Non-pigmented ciliary epithelial cell (primary cell): ENCODE results near the gene SCUBE2.
"Not testable (repeated sequence)": the region's sequence is repeated elsewhere in the genome, so short reads cannot be mapped to it uniquely, and the experiment has no call there.

Source experiments
- DNase-seq: peaks from one replicate; pipeline ENCODE4 v3.0.0-alpha.2; 2010; ENCODE audit warnings: low read depth

Gene SCUBE2

GRCh38 chr11:9008011-9008550 is 83.3 kb downstream of the SCUBE2 start:
- no peak for DNase-seq

- DNase-seq: no peak
These were observed 86.3 kb downstream of the SCUBE2 start for GRCh38 chr11:9005087-9005486.

DNA sequence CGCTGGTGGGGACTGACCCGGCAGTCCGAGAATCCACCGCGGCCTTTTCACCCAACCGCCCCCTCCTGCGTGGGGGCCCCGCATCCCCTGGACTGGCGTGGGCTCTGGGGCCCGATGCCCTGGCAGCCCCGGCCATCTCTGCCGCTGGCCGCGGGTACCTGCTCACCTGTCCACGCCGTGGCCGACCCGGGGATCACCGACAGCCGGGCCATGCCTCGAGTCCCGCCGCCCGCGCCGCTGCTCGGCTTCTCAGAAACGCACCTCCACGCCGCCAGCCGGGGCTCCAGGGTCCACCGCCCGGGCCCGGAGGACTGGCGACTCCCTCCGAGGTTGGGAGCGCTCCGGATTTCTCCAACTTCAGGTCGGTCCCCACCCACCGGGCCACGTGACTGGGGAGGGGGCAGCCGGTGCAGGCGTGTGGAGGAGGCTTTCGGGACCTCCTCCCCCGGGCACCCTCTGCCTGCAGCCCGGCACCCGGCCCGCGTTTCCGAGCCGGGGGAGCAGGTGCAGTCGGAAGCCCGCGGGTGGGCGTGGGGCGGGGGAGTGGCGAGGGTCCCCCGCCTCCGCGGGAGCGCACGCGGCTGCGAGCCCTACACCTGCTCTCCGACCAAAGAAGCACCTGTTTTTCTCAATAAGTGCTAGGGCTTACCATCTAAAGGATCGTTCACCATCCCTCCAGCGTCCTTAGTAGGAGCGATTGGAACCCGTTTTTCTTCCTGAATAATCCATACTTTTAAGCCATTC is 87.0 kb downstream of the SCUBE2 start:
- DNase-seq: no peak

- no peak for DNase-seq
These were observed 87.7 kb downstream of the SCUBE2 start, which contains the start of gene NRIP3 for GRCh38 chr11:9003573-9004182. Gene NRIP3, minus strand, starts transcription at chr11:9004001. Its CDS starts 66 bp downstream, at chr11:9003935.

DNA sequence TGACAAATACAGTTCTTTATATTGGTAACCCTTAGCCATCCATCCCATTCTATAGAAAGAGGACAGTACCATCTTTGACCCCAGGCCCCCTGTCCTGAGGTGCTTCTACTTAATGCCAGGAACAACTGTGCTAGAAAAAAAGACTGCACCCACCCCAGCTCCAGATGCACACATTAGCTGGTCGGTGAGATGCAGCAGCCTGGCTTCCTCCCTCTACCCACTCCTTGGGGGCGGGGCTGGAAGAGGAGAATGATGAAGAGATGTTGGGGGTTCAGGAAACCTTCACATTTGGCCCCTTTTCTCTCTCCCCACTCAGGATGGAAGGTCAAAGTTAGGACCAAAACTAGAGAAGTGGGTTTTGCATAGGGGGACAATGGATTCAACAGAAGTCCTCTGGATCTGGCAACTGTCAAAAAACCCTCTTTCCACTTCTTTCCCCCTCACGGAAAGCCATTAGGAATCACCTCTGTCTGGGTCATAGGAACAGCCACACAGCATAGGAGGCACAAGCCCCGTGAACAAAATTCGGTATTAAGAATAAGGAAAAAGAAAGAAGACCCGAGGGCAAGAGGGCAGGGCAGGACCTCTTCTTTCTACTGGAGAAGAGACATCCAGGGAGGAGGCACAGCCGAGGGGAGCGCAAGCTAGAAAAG is 88.4 kb downstream of the SCUBE2 start:
- no peak for DNase-seq

GRCh38 chr11:9001736-9002135 is 89.7 kb downstream of the SCUBE2 start:
- DNase-seq: peak; percentile 65

DNA sequence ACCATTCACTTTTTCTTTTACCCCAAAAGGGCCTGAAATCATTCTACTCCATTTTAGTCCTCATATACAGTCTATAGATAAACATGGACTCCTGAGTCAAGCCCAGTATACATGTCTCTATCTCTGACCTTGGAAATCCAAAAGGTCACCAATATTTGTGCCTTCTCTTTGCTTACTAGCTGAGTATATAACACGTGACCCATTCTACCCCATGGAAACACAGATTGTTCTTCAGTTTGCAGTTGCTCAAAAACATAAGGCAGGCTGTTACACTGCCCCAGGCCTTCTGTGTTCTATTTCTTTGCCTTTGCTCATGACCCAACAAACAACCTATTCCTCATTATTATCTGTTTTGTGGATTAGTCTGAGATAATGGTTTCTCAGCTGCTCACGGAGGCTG is 93.4 kb downstream of the SCUBE2 start:
- no peak for DNase-seq

GRCh38 chr11:8997451-8997850 is 93.9 kb downstream of the SCUBE2 start:
- no peak for DNase-seq

GRCh38 chr11:8989453-8989852 is 101.9 kb downstream of the SCUBE2 start:
- DNase-seq: no peak

DNA sequence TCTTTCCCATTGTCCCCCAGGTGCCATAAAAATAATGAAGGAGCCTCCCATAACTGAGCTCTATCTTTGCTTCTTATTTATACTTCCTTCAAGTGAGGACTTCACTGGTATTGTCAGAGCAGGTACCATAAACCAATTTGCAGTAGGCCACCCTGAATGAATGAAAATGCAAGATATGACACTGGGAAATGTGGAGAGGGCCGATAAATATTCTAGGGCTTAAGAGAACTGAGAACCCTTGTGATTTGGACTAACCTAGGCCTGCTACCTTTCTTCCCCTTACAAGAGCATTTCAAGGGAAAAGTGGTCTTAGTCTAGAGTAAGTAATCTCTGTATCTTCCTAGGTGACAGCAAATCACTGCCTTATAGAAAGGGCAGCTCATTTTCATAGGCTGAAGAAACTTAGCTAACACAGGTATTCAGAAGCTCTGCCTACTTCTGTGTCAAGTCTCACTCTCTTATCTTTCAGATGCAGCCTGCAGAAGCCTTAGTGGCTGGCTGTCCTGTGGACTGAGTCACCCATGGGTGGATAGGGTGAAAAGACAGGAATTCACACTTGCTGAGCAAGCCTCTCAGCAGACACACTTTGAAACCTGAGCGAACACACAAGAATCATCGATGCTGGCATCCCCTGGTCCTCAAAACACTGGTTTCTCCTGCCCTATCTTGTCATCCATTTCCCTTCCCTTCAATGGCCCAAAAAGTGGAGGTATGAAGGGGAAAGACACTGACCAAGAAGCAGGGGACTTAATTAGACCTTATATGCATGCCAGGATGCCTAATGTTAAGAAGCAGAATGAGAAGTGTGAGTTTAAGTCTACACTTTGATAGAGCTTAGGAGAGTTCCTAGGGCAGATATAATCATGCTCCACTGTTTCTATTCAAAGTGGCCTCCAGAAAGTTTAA is 102.8 kb downstream of the SCUBE2 start:
- no peak for DNase-seq

DNA sequence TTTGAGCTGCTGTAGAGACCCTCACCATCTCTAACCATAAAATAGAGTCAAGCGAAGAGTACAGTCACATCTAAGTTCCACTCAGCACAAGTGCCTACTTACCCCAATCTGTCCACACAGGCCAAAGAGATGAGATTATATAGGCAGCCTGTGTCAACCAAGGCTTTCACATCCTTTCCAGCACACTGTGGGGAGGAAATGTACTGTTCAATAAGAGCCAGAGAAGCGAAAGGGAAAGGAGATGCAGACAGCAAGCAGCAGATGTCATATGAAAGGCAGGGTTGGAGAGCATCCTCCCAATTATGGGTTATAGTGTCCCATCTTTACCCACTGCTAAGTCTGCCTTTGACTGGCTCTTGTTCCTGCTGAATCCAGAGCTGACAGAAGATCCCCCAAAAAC is 104.0 kb downstream of the SCUBE2 start:
- DNase-seq: no peak

GRCh38 chr11:8986772-8987171 is 104.6 kb downstream of the SCUBE2 start:
- not testable (repeated sequence) for DNase-seq

- no peak for DNase-seq
These were observed 105.9 kb downstream of the SCUBE2 start for GRCh38 chr11:8985462-8985861.

GRCh38 chr11:8983552-8983951 is 107.8 kb downstream of the SCUBE2 start:
- no peak for DNase-seq

DNA sequence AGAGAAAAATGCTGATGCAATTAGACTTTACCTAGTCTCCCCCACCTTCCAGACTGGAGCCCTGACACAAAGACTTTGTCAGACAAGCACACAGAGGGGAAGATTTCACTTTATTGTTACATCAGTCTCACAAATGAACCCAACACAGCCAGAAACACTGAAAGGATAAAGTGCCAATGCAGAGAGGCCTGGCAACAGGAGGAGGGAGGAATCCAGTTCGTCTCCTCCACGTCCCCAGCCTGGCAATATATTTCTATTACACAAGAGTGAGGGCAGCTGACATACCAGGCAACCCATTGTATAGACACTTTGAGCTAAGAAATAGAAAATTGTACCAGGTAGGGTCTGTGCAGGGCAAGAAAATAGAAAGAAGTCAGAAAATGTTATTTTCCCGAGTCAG is 110.9 kb downstream of the SCUBE2 start:
- no peak for DNase-seq

GRCh38 chr11:8979365-8979764 is 112.0 kb downstream of the SCUBE2 start:
- not testable (repeated sequence) for DNase-seq

- no peak for DNase-seq
These were observed 118.3 kb downstream of the SCUBE2 start for GRCh38 chr11:8973121-8973520.

GRCh38 chr11:8971924-8972316 is 119.5 kb downstream of the SCUBE2 start:
- no peak for DNase-seq

- DNase-seq: no peak
These were observed 120.0 kb downstream of the SCUBE2 start for GRCh38 chr11:8971196-8971923.
